SK-N-SH (cell line): ENCODE results near the gene PHKG1. TPM values are rescaled to one million over a fixed set of nuclear protein-coding genes. Genes with fewer than 3 reads are reported as not detected.
A peak's percentile ranks its signal among the peaks of the same experiment; 100 is the strongest.
"Not testable (repeated sequence)": the region's sequence is repeated elsewhere in the genome, so short reads cannot be mapped to it uniquely, and the experiment has no call there.

Source experiments
- CTCF ChIA-PET: fragments of 300-600, 350-600 bp; formaldehyde crosslinking; extraction: SDS; loops from one replicate; lab custom pipeline; 2021; lab: Yijun Ruan, JAX
- POLR2A ChIA-PET: fragments of 350-600 bp; sonication (Branson Sonifier 250); formaldehyde crosslinking; extraction: SDS; loops from one replicate; lab custom pipeline; 2020; ENCODE audit warnings: antibody characterized with exemption, inconsistent platforms; lab: Yijun Ruan, JAX
- DNase-seq: peaks from one replicate; pipeline ENCODE4 v3.0.0; 2012
- H2AFZ ChIP-seq: fragments of 200-600 bp; sonication (generic); 2 replicates; pipeline ENCODE4 v1.8.1; 2016; ENCODE audit warnings: antibody characterized with exemption, mild to moderate bottlenecking, low read depth
- H3F3A ChIP-seq: fragments of 200-600 bp; sonication (generic); replicated peaks from 2 replicates; pipeline ENCODE3; 2016; ENCODE audit warnings: antibody characterized with exemption, mild to moderate bottlenecking; ENCODE audit not compliant: insufficient read depth
- H3K27ac ChIP-seq, 2 experiments: fragments of 200-500 bp in 1 of 2; fragments of 200-600 bp in 1 of 2; sonication (Bioruptor generic) in 1 of 2; sonication (generic), shearing (Covaris generic) in 1 of 2; 2 replicates each; pipeline versions ENCODE4 v1.5.1 to v1.6.1; 2014 to 2016; ENCODE audit warnings: low read depth in 2 of 2, inconsistent platforms in 1 of 2, low read length in 1 of 2, mild to moderate bottlenecking in 1 of 2, mixed read lengths in 1 of 2
- H3K27me3 ChIP-seq: fragments of 200-600 bp; sonication (generic), shearing (Covaris generic); 2 replicates; pipeline ENCODE4 v1.6.1; 2016; ENCODE audit warnings: mixed run types; ENCODE audit not compliant: insufficient read depth
- H3K36me3 ChIP-seq, 2 experiments: fragments of 200-500 bp in 1 of 2; fragments of 200-600 bp in 1 of 2; sonication (Bioruptor generic) in 1 of 2; sonication (generic) in 1 of 2; replicated peaks in 1 of 2; 2 replicates each; pipeline versions ENCODE3 to v1.5.1; 2014 to 2016; ENCODE audit warnings: low read length in 1 of 2, mild to moderate bottlenecking in 1 of 2; ENCODE audit not compliant: insufficient read depth in 2 of 2, control insufficient read depth in 1 of 2
- H3K4me1 ChIP-seq, 2 experiments: fragments of 200-500 bp in 1 of 2; fragments of 200-600 bp in 1 of 2; sonication (Bioruptor generic) in 1 of 2; sonication (generic), shearing (Covaris generic) in 1 of 2; 2 replicates each; pipeline versions ENCODE4 v1.5.1 to v1.6.1; 2014 to 2016; ENCODE audit warnings: low read depth in 1 of 2, low read length in 1 of 2, mixed run types in 1 of 2; ENCODE audit not compliant: insufficient read depth in 2 of 2, control insufficient read depth in 1 of 2
- H3K4me2 ChIP-seq: fragments of 200-600 bp; sonication (generic), shearing (Covaris generic); 2 replicates; pipeline ENCODE4 v1.6.1; 2017; ENCODE audit warnings: mixed run types
- H3K4me3 ChIP-seq, 2 experiments: fragments of 200-500 bp in 1 of 2; fragments of 200-600 bp in 1 of 2; sonication (Bioruptor generic) in 1 of 2; sonication (generic), shearing (Covaris generic) in 1 of 2; 2 replicates each; pipeline versions ENCODE4 v1.5.1 to v1.8.1; 2014 to 2016; ENCODE audit warnings: low read depth in 2 of 2, inconsistent platforms in 1 of 2, low read length in 1 of 2, mild to moderate bottlenecking in 1 of 2, mixed read lengths in 1 of 2, moderate library complexity in 1 of 2
- H3K79me2 ChIP-seq: fragments of 200-600 bp; sonication (generic); 2 replicates; pipeline ENCODE4 v1.8.1; 2017; ENCODE audit warnings: mild to moderate bottlenecking; ENCODE audit not compliant: insufficient read depth
- H3K9ac ChIP-seq: fragments of 200-600 bp; sonication (generic); 2 replicates; pipeline ENCODE4 v1.6.1; 2017; ENCODE audit warnings: mixed run types
- H3K9me2 ChIP-seq: fragments of 200-600 bp; sonication (generic); 2 replicates; pipeline ENCODE4 v1.6.1; 2017; ENCODE audit warnings: mixed run types
- H3K9me3 ChIP-seq: fragments of 200-600 bp; sonication (generic); 2 replicates; pipeline ENCODE4 v1.6.1; 2017; ENCODE audit warnings: mixed run types, mild to moderate bottlenecking, moderate library complexity
- H4K20me1 ChIP-seq: fragments of 200-600 bp; sonication (generic); 2 replicates; pipeline ENCODE4 v1.6.1; 2017; ENCODE audit warnings: mild to moderate bottlenecking, mixed run types; ENCODE audit not compliant: insufficient read depth
- EP300 ChIP-seq, 2 experiments: IDR thresholded peaks; 2 replicates each; pipeline versions ENCODE4 v1.4.0 to v1.6.1; 2012; ENCODE audit warnings: borderline replicate concordance in 1 of 2, low read depth in 1 of 2, low read length in 1 of 2
- FOSL2 ChIP-seq: IDR thresholded peaks from 2 replicates; pipeline ENCODE4 v1.4.0; 2012; ENCODE audit warnings: low read depth, mild to moderate bottlenecking, moderate library complexity, borderline replicate concordance
- GABPA ChIP-seq: IDR thresholded peaks from 2 replicates; pipeline ENCODE4 v1.4.0; 2012; ENCODE audit warnings: low read depth, mild to moderate bottlenecking
- GATA2 ChIP-seq: sonication (generic); formaldehyde crosslinking; IDR thresholded peaks from 2 replicates; pipeline ENCODE4 v1.5.0; 2020; ENCODE audit warnings: mild to moderate bottlenecking, missing genetic modification reagents
- JUND ChIP-seq: IDR thresholded peaks from 2 replicates; pipeline ENCODE4 v1.4.0; 2012
- NFIC ChIP-seq: IDR thresholded peaks from 2 replicates; pipeline ENCODE4 v1.4.0; 2012; ENCODE audit warnings: borderline replicate concordance
- RAD21 ChIP-seq: IDR thresholded peaks from 2 replicates; pipeline ENCODE4 v1.6.1; 2012; ENCODE audit warnings: mild to moderate bottlenecking, low read length
- RXRA ChIP-seq: IDR thresholded peaks from 2 replicates; pipeline ENCODE4 v1.4.0; 2012; ENCODE audit warnings: low read depth, mild to moderate bottlenecking, borderline replicate concordance
- TCF12 ChIP-seq: IDR thresholded peaks from 2 replicates; pipeline ENCODE4 v1.4.0; 2012
- TEAD4 ChIP-seq: IDR thresholded peaks from 2 replicates; pipeline ENCODE4 v1.4.0; 2012; ENCODE audit warnings: mild to moderate bottlenecking, borderline replicate concordance; ENCODE audit not compliant: insufficient read depth
- WGBS: methylation state at CpG from one replicate; pipeline ENCODE4 v1.1.6; 2017; ENCODE audit warnings: low lambda C conversion rate; 5-methylcytosine and 5-hydroxymethylcytosine counted together
- polyA plus RNA-seq, 3 experiments: library from polyadenylated mRNA; depleted of rRNA; stranded (reverse); fragments of >200 nt; gene quantifications; 2 replicates each; pipeline ENCODE4 v1.2.3, GENCODE V29; 2012
- TF ChIP-seq, protein P1 (sequence below): IDR thresholded peaks from 2 replicates; pipeline ENCODE4 v1.4.0; 2012; ENCODE audit warnings: low read depth, borderline replicate concordance
- TF ChIP-seq, protein P2 (sequence below): IDR thresholded peaks from 2 replicates; pipeline ENCODE4 v1.6.1; 2012; ENCODE audit warnings: mild to moderate bottlenecking, low read depth, low read length, moderate library complexity
- TF ChIP-seq, protein P3 (sequence below): IDR thresholded peaks from 2 replicates; pipeline ENCODE4; 2012

The PHKG1 gene
- polyA plus RNA-seq, 1 of the 3 experiments (the other 2 are of a cell fraction), result 2.5 TPM

DNA sequence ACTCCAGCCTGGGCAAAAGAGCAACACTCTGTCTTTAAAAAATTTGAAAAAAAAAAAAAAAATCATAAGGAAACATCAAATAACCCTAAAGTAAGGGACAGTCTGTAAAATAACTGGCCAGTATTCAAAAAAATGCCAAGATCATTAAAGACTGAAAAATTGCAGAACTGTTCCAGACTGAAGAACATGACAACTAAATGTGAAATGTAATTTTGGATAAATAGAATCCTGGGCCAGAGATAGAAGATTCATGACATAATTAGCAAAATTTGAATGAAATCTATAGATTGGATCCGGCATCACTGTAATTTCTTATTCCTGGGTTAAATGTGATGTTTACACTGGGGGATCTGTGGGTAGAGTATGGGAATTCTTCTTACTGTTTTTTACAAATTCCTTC lies 44.5 kb downstream of the PHKG1 start (continued):
- TF ChIP-seq EP300 (IDR thresholded peaks at IDR 0.05; ENCODE audit: borderline replicate concordance in 1 of 2, low read depth in 1 of 2, low read length in 1 of 2) (peak; percentile 83 to 92), TEAD4 (peak; percentile 81)

DNA sequence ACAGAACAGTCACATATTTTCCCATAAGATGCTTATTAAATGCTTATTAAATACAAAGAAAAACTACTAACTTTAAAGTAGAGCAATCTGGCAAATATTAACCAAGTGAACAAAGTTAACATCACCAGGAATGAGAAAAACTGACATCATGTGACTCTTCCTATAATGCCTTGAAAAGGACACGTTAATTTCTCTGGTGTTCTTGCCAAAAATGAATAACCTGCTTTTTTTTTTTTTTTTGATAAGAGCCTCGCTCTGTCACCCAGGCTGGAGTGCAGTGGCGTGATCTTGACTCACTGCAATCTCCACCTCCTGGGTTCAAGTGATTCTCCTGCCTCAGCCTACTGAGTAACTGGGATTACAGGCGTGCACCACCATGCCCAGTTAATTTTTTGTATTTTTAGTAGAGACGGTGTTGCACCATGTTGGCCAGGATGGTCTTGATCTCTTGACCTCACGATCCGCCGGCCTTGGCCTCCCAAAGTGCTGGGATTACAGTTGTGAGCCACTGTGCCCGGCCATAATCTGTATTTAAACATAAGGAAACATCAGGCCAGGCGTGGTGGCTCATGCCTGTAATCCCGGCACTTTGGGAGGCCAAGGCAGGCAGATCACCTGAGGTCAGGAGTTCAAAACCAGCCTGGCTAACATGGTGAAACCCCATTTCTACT lies 45.2 kb downstream of the PHKG1 start:
- Histone ChIP-seq H3F3A (peaks cover 50% of the 10 kb centered on the region), H3K79me2 (peaks cover 74% of the 10 kb centered on the region), H3K4me2 (peak overlapping the region; percentile 87), H3K4me1 (peaks cover 16 to 31% of the 10 kb centered on the region in 2 experiments; a peak in 3 of 4 replicates), H3K9ac (peak overlapping the region; percentile 23; the same call in 1 of the 2 replicates), H3K27ac (peak overlapping the region; percentile 44 to 85; a peak in 3 of 4 replicates)
- H4K20me1 ChIP-seq, DNase-seq, H3K9me2 ChIP-seq, H3K27me3 ChIP-seq, H3K4me3 ChIP-seq, H3K36me3 ChIP-seq, H3K9me3 ChIP-seq, H2AFZ ChIP-seq: not testable (repeated sequence)
- POLR2A ChIA-PET, result interaction anchor here (0.6 to 0.7 kb wide), 2 partner anchors 13 to 58 kb away, joined by 3 read pairs; partner anchors contain the start of gene CHCHD2
- peak in 1 of 2 experiments; percentile 29; a peak in 1 of 4 replicates for TF ChIP-seq EP300 (IDR thresholded peaks at IDR 0.05; ENCODE audit: borderline replicate concordance in 1 of 2, low read depth in 1 of 2, low read length in 1 of 2)
- 77% methylated on average over 11 of the region's 11 CpGs for WGBS
- CTCF ChIA-PET, result interaction anchor here (0.6 to 0.7 kb wide), 2 partner anchors 42 to 281 kb away, joined by 3 read pairs; no protein-coding TSS in a partner anchor

DNA sequence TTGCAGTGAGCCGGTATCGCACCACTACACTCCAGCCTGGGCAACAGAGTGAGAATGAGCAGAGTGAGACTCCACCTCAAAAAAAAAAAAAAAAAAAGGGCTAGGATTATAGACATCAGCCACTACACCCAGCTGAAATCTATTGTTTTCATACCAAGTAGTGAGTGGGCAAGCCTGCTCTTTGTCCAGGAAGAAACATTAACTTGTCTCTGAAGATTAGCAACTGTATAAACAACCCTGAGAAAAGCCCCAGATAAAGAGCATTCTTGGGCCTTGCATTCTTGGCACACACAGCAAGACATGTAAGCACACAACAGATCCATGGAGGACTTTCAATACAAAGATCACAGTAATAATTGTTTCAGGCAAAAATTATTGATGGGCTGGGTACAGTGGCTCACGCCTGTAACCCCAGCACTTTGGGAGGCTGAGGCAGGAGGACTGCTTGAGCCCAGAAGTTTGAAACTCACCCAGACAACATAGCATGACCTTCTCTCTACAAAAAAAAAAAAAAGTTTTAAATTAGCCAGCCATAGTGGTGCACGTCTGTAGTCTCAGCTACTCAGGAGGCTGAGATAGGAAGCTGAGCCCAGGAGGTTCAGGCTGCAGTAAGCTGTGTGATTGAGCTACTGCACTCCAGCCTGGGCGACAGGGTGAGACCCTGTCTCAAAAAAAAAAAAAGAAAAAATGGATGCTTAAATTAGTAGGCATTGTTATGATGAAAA lies 45.9 kb downstream of the PHKG1 start:
- ChIA-PET CTCF (interaction anchor here (0.6 to 0.7 kb wide), 2 partner anchors 42 to 280 kb away, joined by 3 read pairs; no protein-coding TSS in a partner anchor), POLR2A (interaction anchor here (0.6 to 0.7 kb wide), 3 partner anchors 13 to 59 kb away, joined by 3 to 8 read pairs (median 3); partner anchors contain the start of gene CHCHD2)
- Histone ChIP-seq H3K4me2 (peak overlapping the region; percentile 87), H3K27ac (peak overlapping the region; percentile 44 to 85; a peak in 3 of 4 replicates), H3K36me3 (peaks cover 0 to 8% of the 10 kb centered on the region in 2 experiments), H3K79me2 (peaks cover 67% of the 10 kb centered on the region), H4K20me1 (no peaks in the 10 kb centered on the region), H3F3A (peaks cover 50% of the 10 kb centered on the region), H3K4me1 (peaks cover 14 to 31% of the 10 kb centered on the region in 2 experiments; a peak in 3 of 4 replicates), H3K9me3 (no peaks in the 10 kb centered on the region), H3K9me2 (no peaks in the 10 kb centered on the region), H3K27me3 (no peaks in the 10 kb centered on the region), H2AFZ (no peak overlapping the region), H3K4me3 (no peak overlapping the region; a peak in 1 of 4 replicates), H3K9ac (peak overlapping the region; percentile 23; the same call in 1 of the 2 replicates)
- DNase-seq, result no peak
- 55% methylated on average over 5 of the region's 5 CpGs for WGBS
- TF ChIP-seq TCF12, result peak; percentile 98
- TF ChIP-seq, protein P1, sequence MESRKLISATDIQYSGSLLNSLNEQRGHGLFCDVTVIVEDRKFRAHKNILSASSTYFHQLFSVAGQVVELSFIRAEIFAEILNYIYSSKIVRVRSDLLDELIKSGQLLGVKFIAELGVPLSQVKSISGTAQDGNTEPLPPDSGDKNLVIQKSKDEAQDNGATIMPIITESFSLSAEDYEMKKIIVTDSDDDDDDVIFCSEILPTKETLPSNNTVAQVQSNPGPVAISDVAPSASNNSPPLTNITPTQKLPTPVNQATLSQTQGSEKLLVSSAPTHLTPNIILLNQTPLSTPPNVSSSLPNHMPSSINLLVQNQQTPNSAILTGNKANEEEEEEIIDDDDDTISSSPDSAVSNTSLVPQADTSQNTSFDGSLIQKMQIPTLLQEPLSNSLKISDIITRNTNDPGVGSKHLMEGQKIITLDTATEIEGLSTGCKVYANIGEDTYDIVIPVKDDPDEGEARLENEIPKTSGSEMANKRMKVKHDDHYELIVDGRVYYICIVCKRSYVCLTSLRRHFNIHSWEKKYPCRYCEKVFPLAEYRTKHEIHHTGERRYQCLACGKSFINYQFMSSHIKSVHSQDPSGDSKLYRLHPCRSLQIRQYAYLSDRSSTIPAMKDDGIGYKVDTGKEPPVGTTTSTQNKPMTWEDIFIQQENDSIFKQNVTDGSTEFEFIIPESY, result 0 out of 2 replicates have a peak, but pooled peaks have one; percentile 29
- no peak for TF ChIP-seq GATA2
- TF ChIP-seq NFIC, result peak; percentile 90
- no peak for TF ChIP-seq GABPA
- peak; percentile 81 for TF ChIP-seq JUND
- TF ChIP-seq FOSL2, result peak; percentile 26; the same call in 1 of the 2 replicates
- TF ChIP-seq, protein P2, sequence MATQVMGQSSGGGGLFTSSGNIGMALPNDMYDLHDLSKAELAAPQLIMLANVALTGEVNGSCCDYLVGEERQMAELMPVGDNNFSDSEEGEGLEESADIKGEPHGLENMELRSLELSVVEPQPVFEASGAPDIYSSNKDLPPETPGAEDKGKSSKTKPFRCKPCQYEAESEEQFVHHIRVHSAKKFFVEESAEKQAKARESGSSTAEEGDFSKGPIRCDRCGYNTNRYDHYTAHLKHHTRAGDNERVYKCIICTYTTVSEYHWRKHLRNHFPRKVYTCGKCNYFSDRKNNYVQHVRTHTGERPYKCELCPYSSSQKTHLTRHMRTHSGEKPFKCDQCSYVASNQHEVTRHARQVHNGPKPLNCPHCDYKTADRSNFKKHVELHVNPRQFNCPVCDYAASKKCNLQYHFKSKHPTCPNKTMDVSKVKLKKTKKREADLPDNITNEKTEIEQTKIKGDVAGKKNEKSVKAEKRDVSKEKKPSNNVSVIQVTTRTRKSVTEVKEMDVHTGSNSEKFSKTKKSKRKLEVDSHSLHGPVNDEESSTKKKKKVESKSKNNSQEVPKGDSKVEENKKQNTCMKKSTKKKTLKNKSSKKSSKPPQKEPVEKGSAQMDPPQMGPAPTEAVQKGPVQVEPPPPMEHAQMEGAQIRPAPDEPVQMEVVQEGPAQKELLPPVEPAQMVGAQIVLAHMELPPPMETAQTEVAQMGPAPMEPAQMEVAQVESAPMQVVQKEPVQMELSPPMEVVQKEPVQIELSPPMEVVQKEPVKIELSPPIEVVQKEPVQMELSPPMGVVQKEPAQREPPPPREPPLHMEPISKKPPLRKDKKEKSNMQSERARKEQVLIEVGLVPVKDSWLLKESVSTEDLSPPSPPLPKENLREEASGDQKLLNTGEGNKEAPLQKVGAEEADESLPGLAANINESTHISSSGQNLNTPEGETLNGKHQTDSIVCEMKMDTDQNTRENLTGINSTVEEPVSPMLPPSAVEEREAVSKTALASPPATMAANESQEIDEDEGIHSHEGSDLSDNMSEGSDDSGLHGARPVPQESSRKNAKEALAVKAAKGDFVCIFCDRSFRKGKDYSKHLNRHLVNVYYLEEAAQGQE, result 0 out of 2 replicates have a peak, but pooled peaks have one; percentile 20
- peak; percentile 66; the same call in 1 of the 2 replicates for TF ChIP-seq RXRA
- TF ChIP-seq, protein P3, sequence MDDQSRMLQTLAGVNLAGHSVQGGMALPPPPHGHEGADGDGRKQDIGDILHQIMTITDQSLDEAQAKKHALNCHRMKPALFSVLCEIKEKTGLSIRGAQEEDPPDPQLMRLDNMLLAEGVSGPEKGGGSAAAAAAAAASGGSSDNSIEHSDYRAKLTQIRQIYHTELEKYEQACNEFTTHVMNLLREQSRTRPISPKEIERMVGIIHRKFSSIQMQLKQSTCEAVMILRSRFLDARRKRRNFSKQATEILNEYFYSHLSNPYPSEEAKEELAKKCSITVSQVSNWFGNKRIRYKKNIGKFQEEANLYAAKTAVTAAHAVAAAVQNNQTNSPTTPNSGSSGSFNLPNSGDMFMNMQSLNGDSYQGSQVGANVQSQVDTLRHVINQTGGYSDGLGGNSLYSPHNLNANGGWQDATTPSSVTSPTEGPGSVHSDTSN, result peak; percentile 98
- no peak for TF ChIP-seq RAD21
